ENCODE results near the gene FGB. TPM values are rescaled to one million over a fixed set of nuclear protein-coding genes. Genes with fewer than 3 reads are reported as not detected.

The FGB gene
- total and polyA plus RNA-seq, 9 donors, result 0.20 to 5.0 (median 1.7) TPM; not detected in 5

DNA sequence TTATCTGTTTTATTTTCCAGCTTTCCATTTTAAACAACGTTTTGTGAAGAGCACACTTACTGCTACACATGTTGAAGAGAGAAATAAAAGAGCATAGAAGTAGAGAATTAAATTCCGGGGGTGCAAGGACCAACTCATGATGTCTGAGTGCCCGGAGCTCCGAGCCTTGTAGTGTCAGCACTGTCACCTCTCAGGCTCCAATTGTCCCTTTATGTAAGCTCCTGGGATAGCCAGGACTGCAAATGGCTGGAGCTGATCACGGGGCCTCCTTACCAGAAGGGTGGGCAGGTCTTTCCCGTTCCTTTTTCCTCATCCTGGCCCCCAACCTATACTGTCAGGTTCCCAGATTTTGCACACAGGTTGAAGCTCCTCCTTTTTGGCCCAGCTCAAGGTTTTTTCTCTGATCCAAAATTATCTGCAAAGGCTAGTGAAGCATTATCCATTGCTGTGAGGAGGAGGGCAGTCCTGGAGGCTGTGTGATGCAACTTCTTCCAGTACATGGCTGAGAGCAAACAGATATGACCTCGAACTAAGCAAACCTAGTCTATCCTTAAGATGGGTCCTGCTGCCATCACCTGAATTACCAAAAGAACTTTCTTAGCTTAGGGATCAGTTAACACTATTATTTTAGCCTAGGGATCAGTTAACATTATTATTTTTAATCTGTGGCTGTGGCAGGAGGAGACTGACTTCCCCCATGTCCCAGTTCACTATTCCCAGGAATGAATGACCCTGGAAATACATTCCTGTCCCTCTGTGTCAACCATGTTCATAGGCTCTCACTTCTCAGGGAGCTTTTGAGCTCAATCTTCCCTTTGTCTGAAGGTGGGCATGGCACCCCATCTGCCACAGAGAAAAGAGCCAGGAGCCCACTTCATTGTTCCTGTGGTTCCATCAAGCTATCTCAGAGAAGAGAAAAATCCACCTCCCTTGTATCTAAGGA, 49.9 kb downstream of the FGB start, which contains the start of gene FGG:
TSS of gene FGG (minus strand) at position 185 of the 943 bp plus-strand sequence. CDS start at position 138, 47 bp downstream.
- no peak for DNase-seq
- intact Hi-C loops (cut with DNase I), result no loop called here
- 49 to 57% (median 53%) methylated on average over 7 of the region's 7 CpGs for WGBS, 3 donors
- TF ChIP-seq CTCF (IDR thresholded peaks at IDR 0.05) (no peak), POLR2A (IDR thresholded peaks at IDR 0.05) (no peak), EP300 (IDR thresholded peaks at IDR 0.05) (no peak)
- no peaks in the 10 kb centered on the region for H3K27me3 ChIP-seq
- H3K9me3 ChIP-seq, result no peaks in the 10 kb centered on the region
- no peaks in the 10 kb centered on the region for H3K36me3 ChIP-seq
- H3K4me1 ChIP-seq (ENCODE audit: insufficient read depth), result no peaks in the 10 kb centered on the region
- H3K4me3 ChIP-seq, result no peak within 1 kb of the TSS
- H3K27ac ChIP-seq, result no peak within 1 kb of the TSS

DNA sequence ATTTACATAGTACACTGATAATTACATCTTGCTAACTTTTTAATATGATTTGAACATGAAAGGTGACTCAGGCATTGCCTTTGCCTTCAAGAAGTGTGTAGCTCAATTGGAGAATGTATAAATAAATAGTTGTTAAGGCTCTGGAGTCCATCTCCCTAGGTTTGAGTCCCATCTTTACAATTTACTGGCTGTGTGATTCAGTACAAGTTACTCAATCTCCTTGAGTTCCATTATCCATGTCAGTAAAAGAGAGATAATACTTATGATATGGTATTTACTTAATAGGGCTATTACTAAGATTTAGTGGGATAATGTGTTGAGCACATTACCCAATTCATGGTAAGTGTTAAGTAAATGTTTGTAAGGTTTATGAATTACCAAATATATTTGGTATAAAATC, 51.5 kb downstream of the FGB start:
- no peaks in the 10 kb centered on the region for H3K4me1 ChIP-seq (ENCODE audit: insufficient read depth)

DNA sequence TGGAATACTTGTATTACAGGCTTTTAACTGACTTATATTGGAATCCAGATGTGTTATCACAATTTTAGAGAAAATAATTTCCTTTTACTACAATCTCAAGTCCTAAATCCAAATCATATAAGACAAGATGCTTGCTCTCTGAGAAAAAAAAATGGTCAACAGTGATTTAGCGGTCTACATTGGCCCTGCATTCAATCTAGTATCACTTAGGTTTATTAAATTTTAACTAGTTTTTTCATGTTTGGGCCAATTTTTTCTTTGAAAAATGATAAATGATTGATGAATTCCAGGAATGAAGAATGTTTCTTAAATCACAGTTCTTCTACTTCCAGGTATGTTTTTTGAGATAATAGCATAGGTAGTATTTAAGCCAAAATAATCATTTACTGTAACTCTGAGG, 52.4 kb downstream of the FGB start:
- Histone ChIP-seq H3K4me3 (no peak overlapping the region), H3K9me3 (no peaks in the 10 kb centered on the region), H3K4me1 (ENCODE audit: insufficient read depth) (no peaks in the 10 kb centered on the region), H3K27ac (no peak overlapping the region), H3K27me3 (no peaks in the 10 kb centered on the region), H3K36me3 (no peaks in the 10 kb centered on the region)
- no peak for TF ChIP-seq POLR2A (IDR thresholded peaks at IDR 0.05)
- no peak for TF ChIP-seq EP300 (IDR thresholded peaks at IDR 0.05)
- no peak for TF ChIP-seq CTCF (IDR thresholded peaks at IDR 0.05)
- DNase-seq, result no peak
- intact Hi-C loops (cut with DNase I), result no loop called here
- WGBS, 3 donors, result 94 to 98% (median 95%) methylated on average over 1 of the region's 1 CpG

More for the DNA sequence above, 51.5 kb downstream of the FGB start:
- intact Hi-C loops (cut with DNase I), result no loop called here
- Histone ChIP-seq H3K27ac (no peak overlapping the region), H3K9me3 (no peaks in the 10 kb centered on the region), H3K27me3 (no peaks in the 10 kb centered on the region), H3K36me3 (no peaks in the 10 kb centered on the region), H3K4me3 (no peak overlapping the region)
- TF ChIP-seq CTCF (IDR thresholded peaks at IDR 0.05) (no peak), POLR2A (IDR thresholded peaks at IDR 0.05) (no peak), EP300 (IDR thresholded peaks at IDR 0.05) (no peak)
- DNase-seq, result no peak

DNA sequence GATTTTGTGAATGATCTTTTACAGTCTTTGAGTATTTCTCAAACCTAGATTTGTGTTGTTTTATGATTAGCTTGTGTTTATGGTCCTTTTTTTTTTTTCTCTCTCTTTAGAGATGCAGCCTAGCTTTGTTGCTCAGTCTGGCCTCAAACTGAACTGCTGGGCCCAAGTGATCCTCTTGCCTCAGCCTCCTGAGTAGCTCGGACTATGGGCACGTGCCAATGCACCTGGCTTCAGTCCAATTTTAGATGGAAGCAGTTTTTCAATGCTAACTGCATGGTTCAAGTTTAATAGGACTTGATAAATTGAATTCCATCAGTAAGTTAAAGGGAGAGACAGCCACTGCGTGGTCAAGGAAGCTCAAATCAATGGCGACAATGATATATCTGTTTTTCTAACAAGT, 53.5 kb downstream of the FGB start:
- H3K27me3 ChIP-seq, result no peaks in the 10 kb centered on the region
- 57 to 61% (median 58%) methylated on average over 4 of the region's 4 CpGs for WGBS, 3 donors
- no peaks in the 10 kb centered on the region for H3K9me3 ChIP-seq
- H3K4me3 ChIP-seq, result no peak overlapping the region
- intact Hi-C loops (cut with DNase I), result no loop called here
- no peaks in the 10 kb centered on the region for H3K4me1 ChIP-seq (ENCODE audit: insufficient read depth)
- no peaks in the 10 kb centered on the region for H3K36me3 ChIP-seq
- no peak for DNase-seq
- no peak overlapping the region for H3K27ac ChIP-seq
- TF ChIP-seq POLR2A (IDR thresholded peaks at IDR 0.05) (no peak), EP300 (IDR thresholded peaks at IDR 0.05) (no peak), CTCF (IDR thresholded peaks at IDR 0.05) (no peak)
